Stomach (tissue), 4 donors: ENCODE results near the gene TRAPPC2L.

Experiments
- EP300 ChIP-seq: sonication (generic); formaldehyde crosslinking; IDR thresholded peaks from one replicate; pipeline ENCODE4 v1.6.1; 2017; ENCODE audit warnings: antibody characterized with exemption
- POLR2A ChIP-seq, 4 donors: fragments of 450-650 bp; IDR thresholded peaks; one replicate each; pipeline ENCODE4 v1.6.1; 2016; ENCODE audit warnings: antibody characterized with exemption in 4 of 4, control low read depth in 2 of 4, mild to moderate bottlenecking in 1 of 4, moderate library complexity in 1 of 4
- POLR2AphosphoS5 ChIP-seq, 3 donors: sonication (generic); formaldehyde crosslinking; IDR thresholded peaks; one replicate each; pipeline ENCODE4 v1.6.1; 2016; ENCODE audit warnings: antibody characterized with exemption in 3 of 3
- TF ChIP-seq, protein P1 (sequence below), 7 experiments: fragments of 450-650 bp in 4 of 7; fragments of 200-600 bp in 3 of 7; sonication (generic) in 3 of 7; IDR thresholded peaks; one replicate each; pipeline ENCODE4 v1.5.1; 2016 to 2019; ENCODE audit warnings: antibody characterized with exemption in 7 of 7, control low read depth in 2 of 7, mild to moderate bottlenecking in 1 of 7

DNA sequence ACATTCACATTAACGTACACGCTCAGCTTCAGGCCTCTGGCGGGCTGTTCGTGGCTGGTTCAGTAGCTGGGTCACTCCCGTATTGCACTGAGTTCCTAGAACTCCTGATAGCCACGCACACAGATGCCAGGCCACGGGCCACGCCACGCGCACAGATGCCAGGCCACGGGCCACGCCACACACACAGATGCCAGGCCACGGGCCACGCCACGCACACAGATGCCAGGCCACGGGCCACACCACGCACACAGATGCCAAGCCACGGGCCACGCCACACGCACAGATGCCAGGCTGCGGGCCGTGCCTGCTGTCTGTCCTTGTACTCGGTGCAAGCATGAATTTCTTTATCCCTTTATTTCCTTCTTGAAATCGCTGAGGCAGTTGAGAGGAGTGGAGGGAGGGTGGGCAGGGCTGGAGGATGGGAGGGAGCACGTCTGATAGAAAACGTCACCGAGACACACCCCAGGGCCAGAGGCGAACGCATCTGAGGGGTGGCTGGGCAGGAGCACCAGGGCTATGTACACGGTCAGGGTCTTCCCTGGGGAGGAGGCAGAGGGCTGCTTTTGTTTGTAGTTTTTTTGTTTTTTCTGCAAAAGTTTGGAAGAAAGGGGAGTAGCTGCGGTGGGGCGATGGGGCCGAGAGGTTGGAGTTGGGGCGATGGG, 18.1 kb downstream of the TRAPPC2L start:
- TF ChIP-seq, protein P1, sequence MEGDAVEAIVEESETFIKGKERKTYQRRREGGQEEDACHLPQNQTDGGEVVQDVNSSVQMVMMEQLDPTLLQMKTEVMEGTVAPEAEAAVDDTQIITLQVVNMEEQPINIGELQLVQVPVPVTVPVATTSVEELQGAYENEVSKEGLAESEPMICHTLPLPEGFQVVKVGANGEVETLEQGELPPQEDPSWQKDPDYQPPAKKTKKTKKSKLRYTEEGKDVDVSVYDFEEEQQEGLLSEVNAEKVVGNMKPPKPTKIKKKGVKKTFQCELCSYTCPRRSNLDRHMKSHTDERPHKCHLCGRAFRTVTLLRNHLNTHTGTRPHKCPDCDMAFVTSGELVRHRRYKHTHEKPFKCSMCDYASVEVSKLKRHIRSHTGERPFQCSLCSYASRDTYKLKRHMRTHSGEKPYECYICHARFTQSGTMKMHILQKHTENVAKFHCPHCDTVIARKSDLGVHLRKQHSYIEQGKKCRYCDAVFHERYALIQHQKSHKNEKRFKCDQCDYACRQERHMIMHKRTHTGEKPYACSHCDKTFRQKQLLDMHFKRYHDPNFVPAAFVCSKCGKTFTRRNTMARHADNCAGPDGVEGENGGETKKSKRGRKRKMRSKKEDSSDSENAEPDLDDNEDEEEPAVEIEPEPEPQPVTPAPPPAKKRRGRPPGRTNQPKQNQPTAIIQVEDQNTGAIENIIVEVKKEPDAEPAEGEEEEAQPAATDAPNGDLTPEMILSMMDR (IDR thresholded peaks at IDR 0.05), result no peak
- TF ChIP-seq POLR2A (IDR thresholded peaks at IDR 0.05) (no peak), POLR2AphosphoS5 (IDR thresholded peaks at IDR 0.05) (no peak), EP300 (no peak)
